Measurements from ENCODE around the gene CAMSAP2. TPM values are rescaled to one million over a fixed set of nuclear protein-coding genes. Genes with fewer than 3 reads are reported as not detected.
A peak's percentile ranks its signal among the peaks of the same experiment; 100 is the strongest.

The CAMSAP2 gene
- total and polyA plus RNA-seq, 5 donors from 2014 or later = 0.13 to 8.4 (median 0.60) TPM

DNA sequence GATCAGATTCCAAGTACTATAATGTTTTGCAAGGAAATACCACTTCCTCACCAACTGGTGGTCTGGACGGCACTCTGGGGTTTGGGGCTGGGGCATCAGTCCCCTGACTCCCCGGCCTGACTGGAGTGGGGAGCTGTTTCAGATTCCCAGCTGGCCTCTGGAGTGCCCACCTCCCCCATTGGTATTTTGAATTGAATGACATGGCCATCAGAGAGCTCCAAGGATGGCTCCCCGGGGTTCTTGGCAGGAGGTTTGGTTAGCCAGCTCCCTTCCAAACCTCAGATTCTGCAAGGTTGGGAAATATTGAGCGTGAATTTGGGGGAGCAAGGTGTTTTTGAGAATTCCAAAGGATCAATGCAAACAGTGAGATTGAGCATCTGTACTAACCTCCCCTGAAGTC, 153.9 kb downstream of the CAMSAP2 start:
- Histone ChIP-seq H3K9me3 (ENCODE audit: control insufficient read depth in 2 of 2, low read length in 2 of 2) (no peaks in the 10 kb centered on the region), H3K36me3 (ENCODE audit: control insufficient read depth, insufficient read depth, low read length) (no peaks in the 10 kb centered on the region), H3K4me1 (ENCODE audit: control insufficient read depth, insufficient read depth, low read length, poor library complexity, severe bottlenecking) (peaks cover 37% of the 10 kb centered on the region), H3K27me3 (ENCODE audit: control insufficient read depth, insufficient read depth, low read length) (peaks cover 13% of the 10 kb centered on the region), H3K27ac (ENCODE audit: insufficient read depth, low read length, poor library complexity, severe bottlenecking) (no peak overlapping the region), H3K4me3 (ENCODE audit: low read depth, low read length) (no peak overlapping the region)
- ATAC-seq (ENCODE audit: low read depth in 2 of 2) (no peak), DNase-seq (no peak)
- Mint-ChIP-seq H3K36me3 (no peaks in the 10 kb centered on the region), H3K9me3 (no peaks in the 10 kb centered on the region), H3K4me1 (peaks cover 9 to 50% (median 29%) of the 10 kb centered on the region in 4 donors), H3K27me3 (peaks cover 65% of the 10 kb centered on the region), H3K27ac (peak overlapping the region in 1 of 3 donors; percentile 49), H3K4me3 (peak overlapping the region in 2 of 4 donors; percentile 13 to 14)

DNA sequence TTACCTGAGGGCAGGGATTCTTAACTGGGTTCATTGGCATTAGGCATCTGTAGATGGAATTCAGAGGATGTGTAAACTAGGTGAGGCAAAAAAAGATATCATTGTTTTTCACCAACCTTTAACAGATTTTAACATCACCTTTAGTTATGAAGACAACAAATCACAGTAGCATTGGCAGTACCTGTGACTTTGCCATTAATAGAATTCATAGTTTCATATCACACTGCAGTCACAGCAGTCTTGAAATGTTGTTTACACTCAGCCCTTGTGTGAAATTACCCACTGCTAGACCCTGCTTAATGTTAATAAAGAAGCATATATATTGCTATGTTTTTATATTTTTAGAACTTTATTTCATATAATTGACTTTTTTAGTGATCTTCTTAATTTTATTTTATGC, 154.3 kb downstream of the CAMSAP2 start:
- H3K27me3 Mint-ChIP-seq = peaks cover 68% of the 10 kb centered on the region
- no peaks in the 10 kb centered on the region for H3K36me3 ChIP-seq (ENCODE audit: control insufficient read depth, insufficient read depth, low read length)
- ATAC-seq (ENCODE audit: low read depth in 2 of 2) (no peak), DNase-seq (no peak)
- peaks cover 13% of the 10 kb centered on the region for H3K27me3 ChIP-seq (ENCODE audit: control insufficient read depth, insufficient read depth, low read length)
- H3K4me1 ChIP-seq (ENCODE audit: control insufficient read depth, insufficient read depth, low read length, poor library complexity, severe bottlenecking) = peaks cover 33% of the 10 kb centered on the region
- H3K4me3 ChIP-seq (ENCODE audit: low read depth, low read length) = no peak overlapping the region
- H3K27ac Mint-ChIP-seq = no peak overlapping the region
- H3K9me3 Mint-ChIP-seq = no peaks in the 10 kb centered on the region
- H3K4me3 Mint-ChIP-seq = peak overlapping the region in 2 of 4 donors; percentile 13 to 14
- H3K4me1 Mint-ChIP-seq = peaks cover 9 to 46% (median 25%) of the 10 kb centered on the region in 4 donors
- H3K27ac ChIP-seq (ENCODE audit: insufficient read depth, low read length, poor library complexity, severe bottlenecking) = no peak overlapping the region
- H3K9me3 ChIP-seq (ENCODE audit: control insufficient read depth in 2 of 2, low read length in 2 of 2) = no peaks in the 10 kb centered on the region
- H3K36me3 Mint-ChIP-seq = no peaks in the 10 kb centered on the region

DNA sequence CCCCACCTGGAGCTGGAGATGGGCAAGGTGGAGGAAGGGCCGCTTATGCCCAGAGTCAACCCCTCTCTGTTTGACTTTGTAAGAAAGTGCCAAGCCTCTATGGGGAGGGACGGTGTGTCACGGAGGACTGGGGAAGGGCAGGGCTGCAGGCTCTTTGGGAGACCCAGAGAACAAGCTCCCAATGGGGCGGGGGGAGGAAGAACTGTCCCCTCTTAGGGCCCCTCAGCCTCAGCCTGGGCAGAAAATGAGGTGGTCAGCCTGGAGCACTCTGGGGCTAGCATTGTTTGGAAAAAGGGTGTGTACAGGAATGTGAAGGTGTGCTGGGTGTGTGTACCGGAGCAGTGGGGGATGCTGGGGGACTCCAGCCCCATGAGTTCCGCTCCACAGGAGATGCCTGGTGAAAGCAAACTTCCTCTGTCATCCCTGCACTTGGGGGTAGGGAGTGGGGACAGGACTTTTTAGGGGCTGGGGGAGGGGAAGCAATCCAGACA, 154.8 kb downstream of the CAMSAP2 start:
- Histone ChIP-seq H3K4me3 (ENCODE audit: low read depth, low read length) (no peak overlapping the region), H3K4me1 (ENCODE audit: control insufficient read depth, insufficient read depth, low read length, poor library complexity, severe bottlenecking) (peaks cover 28% of the 10 kb centered on the region), H3K9me3 (ENCODE audit: control insufficient read depth in 2 of 2, low read length in 2 of 2) (no peaks in the 10 kb centered on the region), H3K27ac (ENCODE audit: insufficient read depth, low read length, poor library complexity, severe bottlenecking) (no peak overlapping the region), H3K27me3 (ENCODE audit: control insufficient read depth, insufficient read depth, low read length) (peaks cover 13% of the 10 kb centered on the region), H3K36me3 (ENCODE audit: control insufficient read depth, insufficient read depth, low read length) (no peaks in the 10 kb centered on the region)
- Mint-ChIP-seq H3K36me3 (no peaks in the 10 kb centered on the region), H3K27ac (no peak overlapping the region), H3K4me3 (no peak overlapping the region), H3K9me3 (no peaks in the 10 kb centered on the region), H3K27me3 (peaks cover 67% of the 10 kb centered on the region), H3K4me1 (peaks cover 9 to 41% (median 20%) of the 10 kb centered on the region in 4 donors)
- no peak for ATAC-seq (ENCODE audit: low read depth in 2 of 2)
- DNase-seq = no peak

DNA sequence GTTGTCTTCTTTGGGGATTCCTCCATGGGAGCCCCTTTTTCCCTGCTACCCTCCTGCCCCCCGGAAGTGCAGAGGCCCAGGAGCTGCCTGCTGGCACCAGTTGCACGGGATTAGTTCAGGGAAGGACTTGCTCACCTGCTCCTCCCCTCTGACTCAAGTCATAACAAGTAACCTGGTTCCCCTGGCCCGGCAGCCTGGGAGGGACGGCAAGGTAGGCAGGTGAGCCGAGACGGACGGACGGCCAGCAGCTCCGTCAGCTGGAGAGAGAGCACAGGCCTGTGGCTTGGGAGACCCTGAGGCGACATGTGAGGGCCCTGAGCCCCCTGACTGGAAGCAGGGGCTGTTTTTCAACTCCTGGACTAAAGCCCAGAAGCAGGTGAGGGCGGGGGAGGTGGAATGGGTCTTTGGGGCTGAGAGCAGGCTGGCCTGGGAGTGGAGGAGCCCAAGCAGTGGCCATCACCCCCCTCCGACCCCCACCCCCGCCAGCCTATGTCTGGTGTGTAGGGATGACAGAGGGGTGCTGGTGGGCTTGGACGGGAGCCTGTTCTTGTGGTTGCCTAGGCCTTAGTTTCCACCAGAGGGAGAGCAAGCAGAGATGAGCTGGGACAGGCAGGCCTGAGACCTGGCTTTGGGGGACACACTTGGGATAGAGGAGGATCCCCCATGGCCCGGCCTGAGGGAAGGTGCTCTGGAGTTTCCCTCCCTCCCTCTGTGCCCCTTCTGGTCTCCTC, 156.2 kb downstream of the CAMSAP2 start, which contains the start of gene INAVA:
INAVA (plus strand) TSS at position 189 of the 731 bp plus-strand sequence. CDS start 3,501 bp downstream, outside the sequence.
- Histone ChIP-seq H3K36me3 (ENCODE audit: control insufficient read depth, insufficient read depth, low read length) (no peaks in the 10 kb centered on the region), H3K27ac (ENCODE audit: insufficient read depth, low read length, poor library complexity, severe bottlenecking) (no peak within 1 kb of the TSS), H3K4me1 (ENCODE audit: control insufficient read depth, insufficient read depth, low read length, poor library complexity, severe bottlenecking) (peaks cover 15% of the 10 kb centered on the region), H3K27me3 (ENCODE audit: control insufficient read depth, insufficient read depth, low read length) (peaks cover 15% of the 10 kb centered on the region), H3K4me3 (ENCODE audit: low read depth, low read length) (no peak within 1 kb of the TSS), H3K9me3 (ENCODE audit: control insufficient read depth in 2 of 2, low read length in 2 of 2) (no peaks in the 10 kb centered on the region)
- H3K36me3 Mint-ChIP-seq = no peaks in the 10 kb centered on the region
- no peak for DNase-seq
- no peak for ATAC-seq (ENCODE audit: low read depth in 2 of 2)
- H3K27me3 Mint-ChIP-seq = peaks cover 65% of the 10 kb centered on the region
- H3K4me3 Mint-ChIP-seq = no peak within 1 kb of the TSS
- H3K27ac Mint-ChIP-seq = peak within 1 kb of the TSS in 1 of 3 donors; percentile 60
- peaks cover 0 to 27% (median 7%) of the 10 kb centered on the region in 4 donors for H3K4me1 Mint-ChIP-seq
- no peaks in the 10 kb centered on the region for H3K9me3 Mint-ChIP-seq

DNA sequence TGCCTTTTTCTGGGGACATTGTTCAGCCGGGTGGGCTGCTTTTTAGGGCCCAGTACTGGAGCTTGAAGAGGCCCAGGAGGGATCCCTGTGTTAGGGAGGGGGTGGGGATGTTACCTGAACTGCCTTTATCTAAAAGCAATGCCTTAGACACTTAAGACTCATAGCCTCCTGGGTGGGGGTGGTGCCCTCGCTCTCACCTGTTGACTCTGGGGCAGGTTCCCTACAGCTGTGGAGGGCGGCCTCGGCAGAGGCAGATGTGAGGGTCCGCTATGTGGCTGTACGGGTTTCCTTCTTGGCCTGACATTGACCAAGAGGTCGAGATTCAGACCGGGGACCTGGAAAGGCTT, 156.7 kb downstream of the CAMSAP2 start:
- Histone ChIP-seq H3K27ac (ENCODE audit: insufficient read depth, low read length, poor library complexity, severe bottlenecking) (no peak overlapping the region), H3K4me3 (ENCODE audit: low read depth, low read length) (no peak overlapping the region), H3K9me3 (ENCODE audit: control insufficient read depth in 2 of 2, low read length in 2 of 2) (no peaks in the 10 kb centered on the region), H3K4me1 (ENCODE audit: control insufficient read depth, insufficient read depth, low read length, poor library complexity, severe bottlenecking) (peaks cover 15% of the 10 kb centered on the region), H3K27me3 (ENCODE audit: control insufficient read depth, insufficient read depth, low read length) (peaks cover 14% of the 10 kb centered on the region), H3K36me3 (ENCODE audit: control insufficient read depth, insufficient read depth, low read length) (no peaks in the 10 kb centered on the region)
- no peaks in the 10 kb centered on the region for H3K36me3 Mint-ChIP-seq
- no peak overlapping the region for H3K27ac Mint-ChIP-seq
- peaks cover 65% of the 10 kb centered on the region for H3K27me3 Mint-ChIP-seq
- H3K4me3 Mint-ChIP-seq = no peak overlapping the region
- no peaks in the 10 kb centered on the region for H3K9me3 Mint-ChIP-seq
- ATAC-seq (ENCODE audit: low read depth in 2 of 2) (no peak), DNase-seq (no peak)
- H3K4me1 Mint-ChIP-seq = peaks cover 0 to 21% (median 4%) of the 10 kb centered on the region in 4 donors

DNA sequence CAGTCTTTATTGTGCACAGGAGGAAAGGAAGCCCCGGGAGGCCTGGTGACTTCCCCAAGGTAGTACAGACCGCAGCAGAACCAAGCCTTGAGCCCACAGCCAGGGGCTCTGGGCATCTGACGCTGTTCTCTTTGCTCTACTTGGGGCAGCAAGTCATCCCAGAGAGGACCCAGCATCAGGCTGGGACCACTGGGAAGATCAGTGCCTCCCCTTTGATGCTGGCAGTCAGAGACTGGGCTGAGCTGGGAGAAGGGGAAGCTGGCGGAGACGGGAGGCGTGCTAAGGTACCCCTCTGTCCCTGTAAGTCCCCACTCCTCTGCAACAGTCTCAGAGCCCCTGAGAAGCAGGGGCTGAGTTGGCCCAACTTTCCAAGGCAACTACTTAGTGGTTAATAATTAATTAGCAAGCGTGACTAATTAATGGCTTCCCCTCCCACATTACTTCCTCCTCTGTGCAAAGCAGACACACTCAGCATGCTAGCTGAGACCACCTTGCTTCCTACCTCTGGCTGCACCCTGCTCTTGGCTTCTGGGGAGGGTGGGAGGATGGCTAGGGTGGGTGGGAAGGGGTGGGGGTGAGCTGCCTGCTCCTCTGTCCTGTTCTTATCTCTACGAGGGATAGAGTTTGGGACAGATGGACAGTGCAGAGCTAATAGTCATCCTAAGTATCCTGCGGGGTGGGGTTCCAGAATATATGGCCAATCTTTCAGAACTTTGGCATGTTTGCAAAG, 157.3 kb downstream of the CAMSAP2 start:
- peaks cover 0 to 17% (median 0%) of the 10 kb centered on the region in 4 donors for H3K4me1 Mint-ChIP-seq
- H3K27me3 Mint-ChIP-seq = peaks cover 60% of the 10 kb centered on the region
- no peaks in the 10 kb centered on the region for H3K9me3 Mint-ChIP-seq
- ATAC-seq (ENCODE audit: low read depth in 2 of 2) = no peak
- H3K4me3 Mint-ChIP-seq = no peak overlapping the region
- Histone ChIP-seq H3K4me1 (ENCODE audit: control insufficient read depth, insufficient read depth, low read length, poor library complexity, severe bottlenecking) (peaks cover 9% of the 10 kb centered on the region), H3K27me3 (ENCODE audit: control insufficient read depth, insufficient read depth, low read length) (peaks cover 13% of the 10 kb centered on the region), H3K27ac (ENCODE audit: insufficient read depth, low read length, poor library complexity, severe bottlenecking) (no peak overlapping the region), H3K4me3 (ENCODE audit: low read depth, low read length) (no peak overlapping the region), H3K36me3 (ENCODE audit: control insufficient read depth, insufficient read depth, low read length) (no peaks in the 10 kb centered on the region), H3K9me3 (ENCODE audit: control insufficient read depth in 2 of 2, low read length in 2 of 2) (no peaks in the 10 kb centered on the region)
- DNase-seq = no peak
- no peaks in the 10 kb centered on the region for H3K36me3 Mint-ChIP-seq
- no peak overlapping the region for H3K27ac Mint-ChIP-seq

DNA sequence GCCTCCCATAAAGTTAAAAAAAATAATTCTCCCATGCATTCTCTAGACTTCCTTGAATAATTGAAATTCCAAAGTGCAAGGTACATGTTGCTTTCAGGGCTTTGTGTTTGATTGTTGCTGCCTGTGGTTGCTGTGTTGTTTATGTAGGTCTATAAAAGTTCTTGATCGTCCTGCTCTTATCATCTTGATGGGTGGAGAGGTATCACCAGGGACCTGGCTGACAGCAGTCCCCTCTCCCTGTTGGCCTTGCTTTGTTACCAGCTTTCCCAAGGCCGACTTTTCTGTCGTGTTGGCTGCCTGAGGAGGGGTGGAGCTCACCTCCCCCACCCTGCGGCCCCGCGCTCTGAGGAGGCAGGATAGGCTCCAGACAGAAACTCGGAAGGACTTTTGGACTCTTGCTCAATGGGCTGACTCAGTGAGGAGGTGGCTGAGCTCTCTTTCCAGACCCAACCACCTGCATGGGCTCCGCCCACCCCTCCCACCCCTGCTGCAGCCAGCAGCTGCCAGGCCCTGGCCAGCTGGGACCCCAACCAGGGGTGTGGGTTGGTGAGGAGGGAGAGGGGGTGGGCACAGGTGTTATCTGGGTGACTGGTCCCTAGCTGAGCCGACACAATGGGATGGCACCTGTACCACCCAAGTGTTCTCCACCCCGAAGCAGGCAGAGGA, 158.0 kb downstream of the CAMSAP2 start:
- peaks cover 0 to 13% (median 0%) of the 10 kb centered on the region in 4 donors for H3K4me1 Mint-ChIP-seq
- Histone ChIP-seq H3K9me3 (ENCODE audit: control insufficient read depth in 2 of 2, low read length in 2 of 2) (no peaks in the 10 kb centered on the region), H3K36me3 (ENCODE audit: control insufficient read depth, insufficient read depth, low read length) (no peaks in the 10 kb centered on the region), H3K4me3 (ENCODE audit: low read depth, low read length) (no peak overlapping the region), H3K27ac (ENCODE audit: insufficient read depth, low read length, poor library complexity, severe bottlenecking) (no peak overlapping the region), H3K4me1 (ENCODE audit: control insufficient read depth, insufficient read depth, low read length, poor library complexity, severe bottlenecking) (peaks cover 2% of the 10 kb centered on the region), H3K27me3 (ENCODE audit: control insufficient read depth, insufficient read depth, low read length) (peaks cover 13% of the 10 kb centered on the region)
- no peaks in the 10 kb centered on the region for H3K9me3 Mint-ChIP-seq
- H3K36me3 Mint-ChIP-seq = no peaks in the 10 kb centered on the region
- H3K27ac Mint-ChIP-seq = no peak overlapping the region
- ATAC-seq (ENCODE audit: low read depth in 2 of 2) (no peak), DNase-seq (no peak)
- H3K4me3 Mint-ChIP-seq = no peak overlapping the region
- peaks cover 58% of the 10 kb centered on the region for H3K27me3 Mint-ChIP-seq

Measured in CD4-positive, CD25-positive, alpha-beta regulatory T cell (primary cell).